LHCN-M2 (cell line): Measurements from ENCODE around the gene RPE. TPM values are rescaled to one million over a fixed set of nuclear protein-coding genes. Genes with fewer than 3 reads are reported as not detected.

Source experiments
- total RNA-seq: library from RNA; depleted of rRNA; stranded (reverse); fragments of >200 nt; gene quantifications from 2 replicates; pipeline ENCODE4 v1.2.3, GENCODE V29; 2014; rRNA removed

RPE gene
- total RNA-seq, 1 experiment from 2014 or later = 103 TPM

Other genes starting within 250 kb of the RPE start
- not detected in 2 replicates for gene UNC80, start 230.8 kb upstream of the RPE start, total RNA-seq
- gene KANSL1L, start 168.8 kb downstream of the RPE start, total RNA-seq = 4.1 and 8.7 TPM in 2 replicates
- gene ACADL, start 222.8 kb downstream of the RPE start, total RNA-seq = not detected in 2 replicates